Tongue (tissue), 2 donors: ENCODE measurements around the gene CLIC5. TPM values are rescaled to one million over a fixed set of nuclear protein-coding genes. Genes with fewer than 3 reads are reported as not detected.

Experiments
- DNase-seq: peaks from one replicate; pipeline ENCODE4 v3.0.0-alpha.2; 2015
- total RNA-seq: library from RNA; depleted of rRNA; stranded (reverse); fragments of >200 nt; gene quantifications from one replicate; pipeline ENCODE4 v1.2.3, GENCODE V29; 2014

CLIC5 gene
- total RNA-seq, 1 donor from 2014 or later: 18.1 TPM

DNA sequence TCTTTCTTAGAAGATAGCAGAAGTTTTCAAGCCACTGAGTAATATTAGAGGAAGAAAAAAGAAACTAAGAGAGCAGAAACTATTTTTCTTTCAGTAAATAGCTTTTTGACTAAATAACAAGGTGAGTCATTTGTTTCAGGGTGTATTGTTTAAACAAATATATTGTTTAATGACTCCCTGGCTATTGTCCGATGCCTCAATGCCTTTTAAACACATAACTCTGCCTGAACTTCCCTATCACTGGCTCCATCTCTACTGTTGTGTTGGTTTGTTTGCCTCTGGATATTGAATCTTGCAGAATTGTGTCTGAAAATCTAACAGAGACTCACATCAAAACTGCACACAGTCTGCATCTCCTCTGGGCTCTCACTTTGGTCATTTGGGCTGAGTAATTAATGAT is 19.6 kb upstream of the CLIC5 start:
- DNase-seq: no peak

DNA sequence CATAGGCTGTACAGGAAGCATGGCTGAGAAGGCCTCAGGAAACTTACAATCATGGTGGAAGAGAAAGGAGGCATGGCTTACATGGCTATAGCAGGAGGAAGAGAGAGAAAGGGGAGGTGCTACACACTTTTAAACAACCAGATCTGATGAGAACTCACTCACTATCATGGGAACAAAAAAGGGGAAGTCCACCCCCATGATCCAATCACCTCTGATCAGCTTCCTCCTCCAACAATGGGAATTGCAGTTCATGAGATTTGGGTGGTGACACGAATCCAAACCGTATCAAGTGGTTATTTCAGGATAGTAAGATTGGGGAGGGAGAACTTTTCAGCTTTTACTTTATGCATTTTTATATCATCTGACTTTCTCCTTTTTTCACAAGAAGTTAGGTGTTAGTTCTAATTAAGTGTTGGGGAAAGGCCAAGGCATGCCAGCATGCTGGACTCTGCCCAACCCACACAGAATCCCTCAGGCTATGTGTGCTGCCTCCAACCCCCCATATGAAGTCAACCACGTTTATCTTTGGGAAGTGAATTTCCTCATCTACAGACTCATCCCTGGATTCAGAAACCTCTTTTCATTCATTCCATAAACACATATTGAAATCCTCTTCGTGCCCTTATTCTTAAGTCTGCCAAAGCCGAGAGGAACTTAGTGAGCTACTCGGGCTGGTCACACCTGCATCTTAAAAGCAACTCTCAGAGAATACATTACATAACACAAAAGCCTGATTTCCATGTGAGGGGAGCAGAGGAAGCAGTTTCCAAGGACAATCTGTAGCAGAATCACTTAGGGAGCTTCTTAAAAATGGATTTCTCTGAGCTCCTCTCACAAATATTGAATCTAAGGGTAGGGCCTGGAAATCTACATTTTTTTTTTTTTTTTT is 16.7 kb upstream of the CLIC5 start:
- DNase-seq: no peak

- no peak for DNase-seq
Measured at GRCh38 chr6:46029602-46030001, 13.9 kb upstream of the CLIC5 start.

- DNase-seq: no peak
Measured at GRCh38 chr6:46026307-46026706, 10.6 kb upstream of the CLIC5 start.

- no peak for DNase-seq
Measured at GRCh38 chr6:46025573-46025972, 9.9 kb upstream of the CLIC5 start.

DNA sequence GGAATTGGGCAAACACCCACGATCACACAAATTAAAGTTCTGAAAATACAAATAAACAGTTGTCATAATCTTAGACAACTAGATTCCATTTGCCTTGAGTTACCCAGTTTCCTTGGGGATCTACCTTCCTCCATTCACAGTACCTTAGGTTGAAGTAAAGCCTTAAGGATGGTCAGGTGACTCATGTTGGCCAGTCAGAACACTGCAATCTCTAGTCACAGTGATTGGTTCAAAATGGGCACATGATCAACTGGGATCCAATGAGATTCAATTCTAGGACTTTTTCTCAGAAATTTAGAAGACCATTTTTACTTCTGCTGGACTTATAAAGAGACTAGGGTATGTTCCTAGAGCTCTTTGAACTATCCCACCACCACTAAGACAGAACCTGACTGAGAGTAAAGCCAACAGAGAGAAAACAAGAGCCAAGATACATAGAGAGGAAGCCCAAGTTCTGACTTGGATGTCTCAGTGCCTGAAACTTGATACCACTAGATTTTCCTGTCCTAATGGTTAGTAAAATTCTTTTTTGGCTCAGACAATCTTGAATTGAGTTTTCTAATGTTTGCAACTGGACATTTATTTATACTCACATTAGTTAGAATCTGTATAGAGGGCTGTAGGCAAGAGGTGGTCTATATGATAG is 8.6 kb upstream of the CLIC5 start:
- DNase-seq: no peak

DNA sequence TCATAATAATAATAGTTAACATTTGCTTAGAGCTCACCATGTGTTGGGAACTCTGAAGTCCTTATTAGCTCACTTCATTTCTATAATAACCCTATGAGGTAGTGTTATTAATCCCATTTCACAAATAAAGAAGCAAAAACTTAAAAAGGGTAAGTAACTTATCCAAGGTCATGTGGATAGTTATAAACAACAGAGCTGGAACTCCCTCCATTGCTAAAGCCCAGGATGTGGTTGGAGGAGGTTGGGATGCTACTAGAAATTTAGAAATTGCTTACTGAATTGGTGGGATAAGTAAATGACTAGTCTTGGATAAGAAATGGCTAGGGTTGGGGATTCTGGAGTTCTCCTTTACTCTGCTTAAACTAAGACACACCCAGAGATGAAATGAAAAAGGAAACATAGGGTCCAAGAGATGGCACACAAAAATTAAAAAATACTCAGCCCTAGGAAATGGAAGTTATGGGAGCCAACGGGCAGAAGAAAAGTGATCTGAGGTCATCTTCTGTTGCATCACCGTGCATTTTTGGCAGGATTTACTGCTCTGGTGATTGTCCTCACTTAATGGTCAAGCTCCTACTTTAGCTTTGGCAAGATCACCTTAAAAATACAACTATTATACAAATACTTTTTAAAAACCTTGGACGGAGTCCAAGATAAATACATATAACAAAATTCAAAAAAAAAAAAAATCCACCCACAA is 7.7 kb upstream of the CLIC5 start:
- DNase-seq: no peak

GRCh38 chr6:46022106-46022948 is 6.7 kb upstream of the CLIC5 start:
- no peak for DNase-seq

GRCh38 chr6:46017726-46018125 is 2.1 kb upstream of the CLIC5 start:
- no peak for DNase-seq

- DNase-seq: no peak
Measured at GRCh38 chr6:46016063-46016608, 476 bp upstream of the CLIC5 start.

DNA sequence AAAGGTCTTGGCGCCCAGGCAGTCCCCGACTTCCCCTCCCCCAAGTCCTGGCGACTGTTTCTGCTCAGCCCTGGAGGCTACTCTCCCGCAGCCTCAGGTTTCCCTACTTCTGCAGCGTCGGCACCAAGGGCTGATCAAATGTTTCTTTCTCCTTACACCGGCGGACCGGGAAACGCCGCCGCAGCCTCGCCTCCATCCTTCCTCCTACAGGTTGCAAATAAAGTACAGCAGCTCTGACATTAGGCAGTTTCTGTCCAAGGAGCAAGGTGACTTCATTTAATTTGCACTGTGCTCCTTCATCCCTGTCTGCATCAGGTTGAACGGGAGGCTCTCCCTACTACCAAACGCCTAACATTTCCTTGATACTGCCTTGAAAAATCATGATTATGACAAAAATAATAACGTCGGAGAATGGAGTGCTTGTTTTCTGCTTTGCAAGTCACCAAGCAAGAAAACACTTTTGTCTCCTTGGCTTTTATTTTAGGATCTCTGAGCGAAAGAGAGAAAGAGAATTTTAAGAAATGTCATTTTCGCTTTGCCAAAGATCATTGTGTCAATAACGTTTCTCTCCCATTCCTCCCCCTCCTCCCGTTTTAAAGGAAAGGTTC is 1.0 kb downstream of the CLIC5 start:
- peak; percentile 9 for DNase-seq

DNA sequence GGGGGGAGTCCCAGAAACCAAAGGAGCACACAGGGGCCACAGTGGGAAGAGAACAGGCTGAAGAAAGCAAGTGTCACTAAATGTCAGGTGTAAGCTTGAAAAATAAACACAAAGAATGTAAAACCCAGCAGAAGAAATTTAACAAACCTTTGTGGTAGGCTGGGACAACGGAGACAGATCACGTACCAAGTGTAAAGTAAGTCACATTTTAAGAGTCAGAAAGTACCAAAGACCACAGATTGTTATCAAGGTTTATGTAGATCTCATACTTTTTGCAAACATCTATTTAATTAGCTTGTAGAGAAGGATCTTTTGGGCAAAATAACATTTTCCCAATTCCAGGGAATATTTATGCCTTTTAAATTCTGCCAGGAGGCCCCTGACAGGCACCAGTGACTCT is 1.6 kb downstream of the CLIC5 start:
- no peak for DNase-seq

DNA sequence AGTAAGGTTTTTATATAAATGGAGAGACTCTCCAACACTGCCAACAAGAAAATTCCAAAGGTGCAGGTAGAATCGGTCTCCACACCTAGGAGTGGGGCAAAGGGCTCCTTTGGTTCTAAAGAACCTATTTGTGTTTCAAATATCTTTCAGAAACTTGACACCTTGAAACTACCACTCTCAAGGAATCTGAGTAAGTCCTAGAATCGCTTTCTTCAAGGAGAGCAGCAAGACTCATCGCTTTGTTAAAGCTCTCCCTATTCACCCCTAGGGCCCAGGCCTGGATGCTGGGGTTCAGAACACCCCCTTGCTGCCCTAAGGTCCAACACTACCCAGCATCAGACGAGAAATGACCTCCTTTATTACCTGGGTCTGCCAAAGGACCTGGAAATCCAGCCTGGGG is 2.0 kb downstream of the CLIC5 start:
- no peak for DNase-seq

GRCh38 chr6:46012834-46013233 is 2.8 kb downstream of the CLIC5 start:
- DNase-seq: no peak

DNA sequence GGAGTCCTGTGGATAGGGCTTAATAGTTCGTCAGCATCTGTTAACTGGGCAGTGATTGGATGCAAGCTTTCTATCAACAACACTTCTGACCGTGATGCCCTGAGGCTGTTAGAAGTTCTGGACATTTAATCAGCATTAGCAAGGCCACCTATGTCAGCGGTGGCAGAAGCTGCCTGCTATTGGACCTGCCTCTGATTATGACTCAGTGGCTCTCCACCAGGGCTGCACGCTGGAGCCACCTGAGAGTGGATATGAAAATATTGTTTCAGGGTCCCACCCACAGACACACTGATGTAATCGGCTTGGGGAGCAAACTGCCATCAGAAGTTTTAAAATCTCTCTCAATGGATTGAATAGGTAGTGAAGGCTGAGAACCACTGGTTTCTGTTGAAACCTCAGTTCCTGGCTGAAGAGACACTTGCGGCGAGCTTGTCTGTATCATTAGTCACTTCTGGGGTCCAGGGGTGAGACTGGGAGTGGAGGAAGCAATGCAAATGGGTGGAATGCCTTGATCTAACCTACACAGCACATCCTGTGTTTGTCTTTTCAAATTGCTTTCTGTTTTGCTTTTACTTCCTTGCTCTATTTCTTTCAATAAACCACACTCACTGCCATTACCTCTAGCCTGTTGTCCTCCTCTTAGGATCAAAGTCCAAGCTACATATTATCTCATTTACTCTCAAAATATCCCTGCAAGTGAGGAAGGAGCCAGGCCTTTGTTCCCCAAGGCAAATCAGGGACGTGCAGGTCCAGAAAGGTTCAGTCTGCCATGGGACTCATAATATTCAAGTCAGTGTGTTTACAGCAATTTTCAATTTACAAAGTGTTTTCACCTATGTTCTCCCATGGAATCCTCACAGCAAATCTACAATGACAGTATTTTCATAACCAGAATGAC is 4.2 kb downstream of the CLIC5 start:
- no peak for DNase-seq

- no peak for DNase-seq
Measured at GRCh38 chr6:46010771-46011170, 4.9 kb downstream of the CLIC5 start.

GRCh38 chr6:46010270-46010669 is 5.4 kb downstream of the CLIC5 start:
- no peak for DNase-seq

DNA sequence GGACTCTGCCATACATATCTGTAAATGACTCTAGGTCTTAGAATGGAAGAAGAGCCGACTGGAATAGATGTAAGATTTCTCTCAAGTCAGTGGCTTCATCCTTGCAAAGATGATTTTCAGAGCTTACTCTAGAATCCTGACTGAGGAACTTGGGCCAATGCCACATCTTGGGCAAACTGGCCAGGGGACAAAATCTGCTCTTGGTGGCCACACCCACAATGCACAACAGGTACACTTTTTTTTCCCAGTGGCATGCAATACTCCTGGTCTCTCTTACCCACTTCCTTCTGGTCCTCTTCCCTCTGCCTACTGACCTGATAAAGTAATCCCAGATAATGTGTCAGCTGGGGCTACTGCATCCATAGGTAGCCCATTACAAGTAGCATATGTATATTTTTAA is 13.4 kb downstream of the CLIC5 start:
- no peak for DNase-seq

GRCh38 chr6:46000905-46001304 is 14.8 kb downstream of the CLIC5 start:
- DNase-seq: no peak

DNA sequence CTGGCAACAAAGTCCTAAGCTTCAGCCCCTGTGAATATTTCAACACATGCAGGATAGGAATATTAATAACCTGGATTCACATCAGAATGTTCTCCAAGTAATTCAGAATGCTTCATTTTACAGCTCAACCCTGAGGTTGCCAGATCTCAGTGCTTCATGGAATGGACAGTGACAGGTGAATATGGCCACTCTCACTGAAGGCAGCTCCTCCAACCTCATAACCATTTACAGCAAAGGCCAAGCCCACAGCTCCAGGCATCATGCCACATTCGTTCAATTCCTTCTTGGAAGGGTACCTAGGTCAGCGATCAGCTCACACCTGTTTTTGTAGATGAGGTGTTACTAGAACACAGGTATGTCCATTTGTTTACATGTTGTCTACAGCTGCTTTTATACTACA is 17.1 kb downstream of the CLIC5 start:
- DNase-seq: no peak
